Stimulated activated CD4-positive, alpha-beta T cell treated with anti-CD3 and anti-CD28 coated beads, Interleukin-1b, Interleukin-23, amount 100 ng/mL, for 24 hours (primary cell): ENCODE data around the gene PACC1.
"Not testable (repeated sequence)": the region's sequence is repeated elsewhere in the genome, so short reads cannot be mapped to it uniquely, and the experiment has no call there.

ENCODE experiments used
- DNase-seq, 4 experiments: peaks; one replicate each; pipeline ENCODE4 v3.0.0-alpha.2; 2020; ENCODE audit warnings: low read depth in 4 of 4, low spot score in 1 of 4

Gene PACC1

GRCh38 chr1:212397171-212397570 is 17.5 kb downstream of the PACC1 start:
- no peak for DNase-seq

DNA sequence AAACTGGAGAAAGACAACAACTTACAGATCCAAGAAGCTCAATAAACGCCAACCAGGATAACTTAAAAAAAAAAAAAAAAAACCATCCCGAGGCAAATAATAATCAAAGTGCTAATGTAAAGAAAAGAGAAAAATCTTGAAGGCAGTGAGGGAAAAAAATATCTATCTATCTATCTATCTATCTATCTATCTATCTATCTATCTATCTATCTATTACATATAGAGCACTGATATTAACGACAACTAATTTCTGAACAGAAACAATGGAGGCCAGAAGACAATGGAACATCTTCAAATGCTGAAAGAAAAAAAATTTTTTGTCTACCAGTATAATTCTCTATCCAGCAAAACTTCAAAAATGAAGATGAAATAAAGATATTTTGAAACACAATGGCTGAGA is 18.0 kb downstream of the PACC1 start:
- no peak for DNase-seq

DNA sequence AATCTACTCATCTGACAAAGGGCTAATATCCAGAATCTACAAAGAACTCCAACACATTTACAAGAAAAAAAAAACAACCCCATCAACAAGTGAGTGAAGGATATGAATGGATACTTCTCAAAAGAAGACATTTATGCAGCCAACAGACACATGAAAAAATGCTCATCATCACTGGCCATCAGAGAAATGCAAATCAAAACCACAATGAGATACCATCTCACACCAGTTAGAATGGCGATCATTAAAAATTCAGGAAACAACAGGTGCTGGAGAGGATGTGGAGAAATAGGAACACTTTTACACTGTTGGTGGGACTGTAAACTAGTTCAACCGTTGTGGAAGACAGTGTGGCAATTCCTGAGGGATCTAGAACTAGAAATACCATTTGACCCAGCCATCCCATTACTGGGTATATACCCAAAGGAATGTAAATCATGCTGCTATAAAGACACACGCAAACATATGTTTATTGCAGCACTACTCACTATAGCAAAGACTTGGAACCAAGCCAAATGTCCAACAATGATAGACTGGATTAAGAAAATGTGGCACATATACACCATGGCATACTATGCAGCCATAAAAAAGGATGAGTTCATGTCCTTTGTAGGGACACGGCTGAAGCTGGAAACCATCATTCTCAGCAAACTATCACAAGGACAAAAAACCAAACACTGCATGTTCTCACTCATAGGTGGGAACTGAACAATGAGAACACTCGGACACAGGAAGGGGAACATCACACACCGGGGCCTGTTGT is 18.8 kb downstream of the PACC1 start:
- not testable (repeated sequence) for DNase-seq

GRCh38 chr1:212388985-212389716 is 25.5 kb downstream of the PACC1 start:
- no peak for DNase-seq

GRCh38 chr1:212386029-212386428 is 28.7 kb downstream of the PACC1 start:
- DNase-seq, result no peak

DNA sequence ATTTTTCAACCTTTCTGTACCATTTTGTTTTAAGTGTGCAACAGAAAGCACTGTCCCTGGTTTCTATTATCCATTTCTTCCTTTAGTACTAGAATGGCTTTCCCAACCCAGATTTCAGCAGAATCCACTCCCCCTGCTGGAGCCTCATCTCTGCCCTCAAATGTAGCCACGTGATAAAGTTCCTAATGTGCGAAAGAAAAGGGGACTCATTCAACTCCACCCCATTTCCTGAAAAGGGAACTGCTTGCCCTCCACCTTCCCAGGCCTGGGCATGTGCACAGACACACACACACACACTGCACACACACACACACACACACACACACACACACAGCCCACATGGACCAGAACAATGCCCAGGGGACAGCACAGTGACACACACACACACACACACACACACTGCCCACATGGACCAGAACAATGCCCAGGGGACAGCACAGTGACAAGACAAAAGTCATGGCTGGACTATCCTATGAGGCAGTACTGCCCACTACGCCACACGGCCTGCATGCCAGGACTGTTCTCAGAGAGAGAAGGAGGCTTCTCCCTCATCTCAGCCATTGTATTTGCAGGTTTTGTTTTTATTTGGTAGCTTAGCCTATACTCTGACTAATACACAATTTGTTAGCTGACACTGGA is 33.2 kb downstream of the PACC1 start:
- DNase-seq, result no peak

GRCh38 chr1:212379366-212379765 is 35.3 kb downstream of the PACC1 start:
- DNase-seq, result no peak

GRCh38 chr1:212377644-212378043 is 37.0 kb downstream of the PACC1 start:
- DNase-seq, result no peak

DNA sequence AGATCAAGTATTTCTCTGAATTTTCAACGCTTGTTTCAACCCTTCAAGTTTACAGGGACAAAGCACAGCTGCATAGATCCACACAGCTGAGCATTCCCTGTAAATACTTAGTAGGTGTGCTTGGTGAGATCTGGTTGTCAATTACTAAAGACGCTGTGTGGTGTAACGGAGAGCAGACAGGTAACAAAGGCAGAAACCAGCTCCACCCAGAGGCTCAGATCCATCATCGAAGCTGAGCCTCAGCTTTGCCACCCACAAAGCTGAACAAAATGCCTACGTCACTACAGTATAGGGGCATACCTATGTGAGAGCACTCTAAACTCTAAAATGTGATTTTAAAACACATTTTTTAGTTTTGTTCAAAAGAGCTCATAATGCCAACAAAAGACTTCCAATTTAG is 38.7 kb downstream of the PACC1 start:
- DNase-seq, result no peak

- DNase-seq, result peak; percentile 14 to 28 (median 24)
These were observed 46.6 kb downstream of the PACC1 start for GRCh38 chr1:212368073-212368484.

DNA sequence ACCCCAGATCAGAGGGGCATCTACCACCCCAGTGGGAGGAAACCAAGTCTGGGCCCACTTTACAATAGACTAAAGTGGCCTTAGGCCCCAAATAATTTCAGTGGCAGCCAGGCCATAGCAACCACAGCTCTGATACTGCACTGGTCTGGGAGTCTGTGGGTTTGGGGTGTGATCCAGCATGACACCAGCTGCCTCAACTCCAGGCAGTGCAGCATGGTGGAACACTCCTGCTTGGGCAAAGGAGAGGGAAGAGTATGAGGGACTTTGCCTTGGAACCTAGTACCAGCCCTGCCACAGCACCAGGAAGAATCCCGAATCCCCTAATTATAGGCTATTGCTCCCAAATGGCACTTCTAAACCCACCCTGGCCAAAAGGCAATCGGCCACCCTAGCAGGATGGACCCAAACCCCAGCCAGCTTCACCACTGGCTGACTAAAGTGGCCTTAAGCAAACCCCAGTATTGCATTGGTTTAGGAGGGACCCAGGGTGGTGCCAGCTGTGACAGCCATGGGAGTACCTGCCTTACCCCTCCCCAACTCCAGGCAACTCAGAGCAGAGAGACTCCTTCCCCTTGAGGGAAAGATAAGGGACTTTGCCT is 47.1 kb downstream of the PACC1 start:
- no peak for DNase-seq

DNA sequence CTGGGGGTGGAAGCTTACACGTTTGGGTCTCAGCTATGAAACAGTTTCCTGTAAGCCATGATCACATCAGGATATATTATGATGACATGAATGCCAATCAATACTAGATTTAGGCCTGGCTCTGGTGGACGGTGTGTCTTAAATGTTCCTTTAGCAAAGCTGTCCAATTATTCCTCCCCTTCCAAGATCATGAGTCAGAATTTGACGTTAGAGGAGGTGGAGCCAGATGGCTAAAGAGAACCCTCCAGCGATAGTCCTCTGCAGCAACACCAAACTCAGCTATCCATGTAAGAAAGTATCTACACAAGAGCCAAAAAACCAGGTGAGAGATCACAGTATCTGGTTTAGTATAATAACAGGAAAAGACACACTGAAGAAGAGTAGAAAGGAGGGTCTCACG is 47.8 kb downstream of the PACC1 start:
- no peak for DNase-seq

DNA sequence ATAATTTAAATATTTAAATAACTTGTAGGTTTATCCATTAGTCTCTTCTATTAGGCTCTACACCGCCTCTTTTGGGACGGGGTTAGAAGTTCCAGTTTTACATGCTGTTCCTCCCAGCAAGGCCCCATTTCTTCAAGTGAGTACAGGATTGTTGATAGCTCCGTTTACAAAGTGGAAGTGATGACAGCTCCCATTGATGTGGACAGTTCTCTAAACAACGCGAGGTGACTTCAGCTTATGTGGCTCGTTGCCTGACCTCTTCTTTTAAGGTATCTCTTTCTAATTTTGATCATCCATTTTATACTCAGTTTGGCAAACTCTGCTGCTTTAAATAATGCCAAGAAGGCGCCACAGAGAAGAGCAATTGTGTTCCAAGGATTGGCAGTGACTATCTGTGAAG is 49.7 kb downstream of the PACC1 start:
- DNase-seq, result no peak

GRCh38 chr1:212359794-212360479 is 54.7 kb downstream of the PACC1 start:
- no peak for DNase-seq

DNA sequence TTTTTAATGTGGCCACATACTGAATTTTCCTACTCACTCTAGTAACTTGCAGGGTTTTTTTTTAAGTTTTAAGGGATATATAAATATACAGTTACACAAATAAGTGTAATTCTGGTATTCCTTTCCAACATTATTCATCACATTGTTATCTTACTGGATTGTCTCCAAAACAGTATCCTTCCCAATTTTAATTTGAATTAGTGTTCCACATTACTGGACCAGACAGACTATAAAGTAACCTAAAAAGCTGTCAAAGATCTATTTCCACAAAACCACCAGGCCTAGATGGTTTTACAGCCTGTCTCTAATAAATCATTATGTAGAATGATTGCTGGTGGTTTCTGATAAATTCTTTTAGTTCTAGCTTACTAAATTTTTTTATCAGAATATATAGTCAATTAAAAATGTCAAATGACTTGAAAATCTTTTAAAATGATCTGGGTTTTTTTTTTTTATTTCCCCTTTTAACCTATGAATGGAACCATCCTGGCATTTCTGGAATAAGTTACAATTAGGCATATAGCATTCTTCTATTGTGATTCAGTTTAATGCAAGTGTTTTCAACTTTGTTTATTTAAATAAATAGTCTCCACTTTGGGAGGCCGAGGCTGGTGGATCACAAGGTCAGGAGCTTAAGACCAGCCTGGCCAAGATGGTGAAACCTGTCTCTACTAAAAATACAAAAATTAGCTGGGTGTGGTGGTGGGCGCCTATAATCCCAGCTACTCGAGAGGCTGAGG is 59.3 kb downstream of the PACC1 start:
- no peak for DNase-seq

DNA sequence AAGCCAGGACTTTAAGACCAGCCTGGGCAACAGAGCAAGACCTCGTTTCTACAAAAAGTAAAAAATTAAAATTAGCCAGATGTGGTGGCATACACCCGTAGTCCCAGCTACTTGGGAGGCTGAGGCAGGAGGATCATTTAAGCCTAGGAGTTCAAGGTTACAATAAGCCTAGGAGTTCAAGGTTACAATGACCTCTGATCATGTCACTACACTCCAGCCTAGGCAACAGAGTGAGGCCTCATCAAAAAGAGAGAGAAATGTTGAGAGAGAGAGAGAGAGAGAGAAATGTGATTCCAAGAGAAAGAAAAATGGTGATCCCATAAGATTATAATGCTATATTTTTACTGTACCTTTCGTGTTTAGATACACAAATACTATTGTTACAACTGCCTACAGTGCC is 60.2 kb downstream of the PACC1 start:
- no peak for DNase-seq

DNA sequence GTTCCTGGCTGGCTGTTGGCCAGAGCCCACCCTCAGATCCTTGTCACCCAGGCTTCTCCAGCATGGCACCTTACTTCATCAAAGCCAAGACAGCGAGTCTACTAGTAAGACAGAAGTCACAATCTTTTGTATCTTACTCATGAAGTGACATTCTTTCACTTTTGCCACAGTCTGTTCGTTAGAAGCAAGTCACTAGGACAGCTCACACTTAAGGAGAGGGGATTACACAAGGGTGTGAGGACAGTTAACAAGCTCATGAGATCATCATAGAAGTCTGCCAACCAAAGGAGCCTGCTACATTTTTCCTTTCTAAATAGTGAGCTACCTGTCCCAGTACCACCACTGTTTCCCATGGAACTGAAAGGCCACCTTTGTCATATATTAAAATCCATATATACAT is 61.5 kb downstream of the PACC1 start:
- DNase-seq, result no peak

DNA sequence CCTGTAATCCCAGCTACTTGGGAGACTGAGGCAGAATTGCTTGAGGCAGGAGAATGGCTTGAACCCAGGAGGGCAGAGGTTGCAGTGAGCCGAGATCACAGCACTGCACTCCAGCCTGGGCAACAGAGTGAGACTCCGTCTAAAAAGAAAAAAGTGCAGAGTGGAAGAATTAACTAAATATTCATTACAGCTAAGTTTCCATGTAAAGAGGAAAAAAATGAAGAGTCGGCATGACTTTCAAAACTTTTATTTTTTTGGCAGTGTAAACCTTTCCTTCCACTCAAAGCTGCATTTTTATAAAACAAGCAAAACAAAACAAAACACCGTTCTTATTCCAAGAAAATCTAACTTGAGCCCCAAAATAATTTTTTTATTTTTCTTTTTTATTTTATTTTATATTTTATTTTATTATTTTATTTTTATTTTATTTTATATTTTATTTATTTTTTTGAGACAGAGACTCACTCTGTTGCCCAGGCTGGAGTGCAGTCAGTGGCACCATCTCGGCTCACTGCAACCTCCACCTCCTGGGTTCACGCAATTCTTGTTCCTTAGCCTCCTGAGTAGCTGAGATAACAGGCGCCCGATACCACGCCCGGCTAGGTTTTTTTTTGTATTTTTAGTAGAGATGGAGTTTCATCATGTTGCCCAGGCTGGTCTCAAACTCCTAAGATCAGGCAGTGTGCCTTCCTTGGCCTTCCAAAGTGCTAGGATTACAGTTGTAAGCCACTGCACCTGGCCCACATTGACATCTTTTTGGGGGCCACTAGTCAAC is 62.9 kb downstream of the PACC1 start:
- no peak for DNase-seq

GRCh38 chr1:212346601-212347000 is 68.1 kb downstream of the PACC1 start:
- DNase-seq, result no peak

DNA sequence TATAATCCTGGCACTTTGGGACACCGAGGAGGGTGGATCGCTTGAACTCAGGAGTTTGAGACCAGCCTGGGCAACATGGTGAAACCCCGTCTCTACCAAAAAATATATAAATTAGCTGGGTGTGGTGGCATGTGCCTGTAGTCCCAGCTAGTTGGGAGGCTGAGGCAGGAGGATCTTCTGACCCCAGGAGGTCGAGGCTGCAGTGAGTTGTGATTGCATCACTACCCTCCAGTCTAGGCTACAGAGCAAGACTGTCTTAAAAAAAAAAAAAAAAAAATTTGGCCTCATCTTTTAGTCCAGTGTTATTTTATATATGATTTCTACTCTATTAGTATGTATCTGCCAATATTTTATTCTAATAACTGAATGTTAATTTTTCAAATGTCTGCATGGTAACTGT is 69.8 kb downstream of the PACC1 start:
- DNase-seq, result no peak
